GM15510 (cell line): ENCODE measurements around the gene GARNL3.
A peak's percentile ranks its signal among the peaks of the same experiment; 100 is the strongest.

Experiments used
- POLR2A ChIP-seq: IDR thresholded peaks from 3 replicates; pipeline ENCODE4 v1.6.1; 2011; ENCODE audit warnings: borderline replicate concordance; ENCODE audit not compliant: insufficient read length; ENCODE audit errors: extremely low read depth

The GARNL3 gene

DNA sequence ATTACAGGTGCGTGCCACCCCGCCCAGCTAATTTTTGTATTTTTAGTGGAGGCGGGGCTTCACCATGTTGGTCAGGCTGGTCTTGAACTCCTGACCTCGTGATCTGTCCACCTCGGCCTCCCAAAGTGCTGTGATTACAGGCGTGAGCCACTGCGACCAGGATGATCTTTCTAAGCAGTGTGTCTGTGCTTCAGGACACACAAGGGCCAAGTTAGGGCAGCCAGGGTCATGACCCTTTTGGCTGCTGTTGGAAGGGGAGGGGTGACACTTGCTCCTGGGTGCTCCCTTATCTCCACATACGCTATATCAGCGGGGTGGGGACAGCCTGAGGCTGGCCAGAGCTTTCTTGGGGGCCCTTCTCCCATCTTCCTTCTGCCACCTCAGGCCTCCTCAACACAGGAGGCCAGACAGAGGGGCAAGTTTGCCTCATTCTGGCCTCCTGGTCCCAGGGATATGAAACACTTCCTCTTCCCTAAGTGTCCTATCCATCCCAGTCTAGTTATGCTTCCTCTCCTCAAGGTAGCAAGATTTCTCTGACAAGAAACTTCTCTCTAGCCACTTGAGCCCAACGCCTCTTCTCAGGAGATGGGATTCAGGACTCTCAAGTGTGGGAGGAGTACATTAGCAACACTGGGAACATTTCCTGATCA lies 157.7 kb downstream of the GARNL3 start:
- no peak for TF ChIP-seq POLR2A

- no peak for TF ChIP-seq POLR2A
Observed at GRCh38 chr9:127422787-127423186, 158.2 kb downstream of the GARNL3 start.

GRCh38 chr9:127423476-127423933 lies 158.9 kb downstream of the GARNL3 start:
- TF ChIP-seq POLR2A, result no peak

GRCh38 chr9:127423934-127424675 lies 159.5 kb downstream of the GARNL3 start, which contains the start of gene ZNF79:
Gene ZNF79 (plus strand): TSS chr9:127424382. CDS start chr9:127424788, 406 bp downstream.
- TF ChIP-seq POLR2A, result peak; percentile 75

GRCh38 chr9:127424676-127424999 lies 160.1 kb downstream of the GARNL3 start:
- no peak for TF ChIP-seq POLR2A

DNA sequence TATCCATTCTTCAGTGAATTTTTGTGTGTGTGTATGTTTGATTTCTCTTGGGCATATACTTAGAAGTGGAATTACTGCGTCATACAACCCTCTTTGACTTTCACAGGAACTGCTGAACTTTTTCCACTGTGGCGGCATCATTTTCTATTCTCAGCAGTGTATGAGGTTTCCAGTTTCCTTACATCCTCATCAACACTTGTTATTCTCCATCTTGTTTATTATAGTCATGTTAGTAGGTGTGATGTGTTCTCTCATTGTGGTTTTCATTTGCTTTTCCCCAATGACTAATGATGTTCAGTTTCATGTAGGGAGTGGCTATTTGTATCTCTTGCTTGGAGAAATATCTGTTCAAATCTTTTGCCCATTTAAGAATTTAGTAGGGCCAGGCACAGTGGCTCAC lies 162.2 kb downstream of the GARNL3 start:
- no peak for TF ChIP-seq POLR2A

DNA sequence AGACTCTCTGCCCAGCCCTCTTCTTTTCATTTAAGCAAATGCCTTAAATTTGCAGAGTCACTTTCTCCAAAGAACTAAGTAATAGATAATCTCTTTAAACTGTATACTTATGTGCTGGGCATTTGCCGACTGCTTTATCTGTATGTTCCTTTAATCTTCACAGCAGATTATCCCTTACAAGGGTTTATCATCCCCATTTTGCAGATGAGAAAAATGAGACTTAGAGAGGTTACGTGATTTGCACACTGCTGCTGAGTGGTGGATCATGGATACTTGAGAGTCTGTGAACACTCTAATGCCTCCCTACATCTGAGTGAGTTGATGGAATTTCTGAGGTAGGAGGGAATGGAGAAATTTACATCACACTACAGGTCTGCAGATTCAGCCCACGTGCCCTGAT lies 163.8 kb downstream of the GARNL3 start:
- no peak for TF ChIP-seq POLR2A

GRCh38 chr9:127430415-127430814 lies 165.8 kb downstream of the GARNL3 start:
- TF ChIP-seq POLR2A, result no peak

DNA sequence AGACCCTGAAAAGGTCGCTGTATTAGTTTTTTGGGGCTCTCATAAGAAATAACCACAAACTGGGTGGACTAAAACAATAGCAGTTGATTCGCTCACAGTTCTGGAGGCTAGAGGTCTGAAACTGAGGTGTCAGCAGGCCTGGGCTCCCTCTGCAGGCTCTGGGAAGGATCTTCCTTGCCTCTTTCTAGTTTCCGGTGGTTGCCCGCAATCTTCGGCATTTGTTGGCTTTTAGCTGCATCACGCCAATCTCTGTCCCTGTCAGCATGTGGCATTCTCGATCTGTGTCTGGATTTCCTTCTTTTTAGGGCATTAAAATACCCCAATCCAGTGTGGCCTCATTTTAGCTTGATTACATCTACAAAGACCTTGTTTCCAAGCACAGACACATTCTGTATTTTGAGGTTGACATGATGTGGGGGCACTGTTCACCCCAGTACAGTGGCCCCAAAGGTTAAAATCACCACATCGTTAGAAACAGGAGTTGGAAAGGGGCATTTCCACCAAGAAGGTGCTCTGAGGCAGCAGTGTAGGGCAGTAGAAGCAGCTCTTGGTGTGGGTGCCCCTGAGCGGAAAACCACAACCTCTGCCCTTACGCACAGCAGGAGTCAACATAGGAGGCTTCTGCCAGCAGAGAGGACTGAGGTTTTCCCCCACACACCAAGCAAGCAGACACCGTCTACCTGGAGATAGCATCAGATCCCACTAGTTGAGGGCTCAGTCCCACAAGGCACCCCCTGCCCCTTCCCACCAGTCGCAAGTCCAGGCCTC lies 173.1 kb downstream of the GARNL3 start:
- TF ChIP-seq POLR2A, result no peak

GRCh38 chr9:127438394-127438793 lies 173.8 kb downstream of the GARNL3 start:
- no peak for TF ChIP-seq POLR2A
